Nephron (organoid): ENCODE results near the gene CBX4.

Source experiments
- H3K27ac Mint-ChIP-seq, 3 experiments: 2 replicates each; pipeline ENCODE4 v1.8.0; 2020; ENCODE audit warnings: mixed read lengths in 3 of 3, mild to moderate bottlenecking in 2 of 3, moderate library complexity in 1 of 3
- H3K27me3 Mint-ChIP-seq: 2 replicates; pipeline ENCODE4 v1.8.0; 2021; ENCODE audit warnings: low read depth, mild to moderate bottlenecking, moderate library complexity, mixed read lengths
- H3K36me3 Mint-ChIP-seq: 2 replicates; pipeline ENCODE4 v1.8.0; 2020; ENCODE audit warnings: low read depth, mixed read lengths
- H3K4me1 Mint-ChIP-seq: 2 replicates; pipeline ENCODE4 v1.8.0; 2020; ENCODE audit warnings: mixed read lengths
- H3K4me3 Mint-ChIP-seq, 3 experiments: 2 replicates each; pipeline ENCODE4 v1.8.0; 2020; ENCODE audit warnings: mild to moderate bottlenecking in 3 of 3, mixed read lengths in 3 of 3, moderate library complexity in 2 of 3
- H3K9me3 Mint-ChIP-seq: 2 replicates; pipeline ENCODE4 v1.8.0; 2020; ENCODE audit warnings: mixed read lengths
- TF ChIP-seq, protein P1 (sequence below), 3 experiments: fragments of 200-600 bp; sonication (generic); IDR thresholded peaks; one replicate each; pipeline ENCODE4 v1.5.0; 2021; ENCODE audit warnings: antibody characterized with exemption in 3 of 3; ENCODE audit not compliant: unreplicated experiment in 3 of 3

CBX4 gene

DNA sequence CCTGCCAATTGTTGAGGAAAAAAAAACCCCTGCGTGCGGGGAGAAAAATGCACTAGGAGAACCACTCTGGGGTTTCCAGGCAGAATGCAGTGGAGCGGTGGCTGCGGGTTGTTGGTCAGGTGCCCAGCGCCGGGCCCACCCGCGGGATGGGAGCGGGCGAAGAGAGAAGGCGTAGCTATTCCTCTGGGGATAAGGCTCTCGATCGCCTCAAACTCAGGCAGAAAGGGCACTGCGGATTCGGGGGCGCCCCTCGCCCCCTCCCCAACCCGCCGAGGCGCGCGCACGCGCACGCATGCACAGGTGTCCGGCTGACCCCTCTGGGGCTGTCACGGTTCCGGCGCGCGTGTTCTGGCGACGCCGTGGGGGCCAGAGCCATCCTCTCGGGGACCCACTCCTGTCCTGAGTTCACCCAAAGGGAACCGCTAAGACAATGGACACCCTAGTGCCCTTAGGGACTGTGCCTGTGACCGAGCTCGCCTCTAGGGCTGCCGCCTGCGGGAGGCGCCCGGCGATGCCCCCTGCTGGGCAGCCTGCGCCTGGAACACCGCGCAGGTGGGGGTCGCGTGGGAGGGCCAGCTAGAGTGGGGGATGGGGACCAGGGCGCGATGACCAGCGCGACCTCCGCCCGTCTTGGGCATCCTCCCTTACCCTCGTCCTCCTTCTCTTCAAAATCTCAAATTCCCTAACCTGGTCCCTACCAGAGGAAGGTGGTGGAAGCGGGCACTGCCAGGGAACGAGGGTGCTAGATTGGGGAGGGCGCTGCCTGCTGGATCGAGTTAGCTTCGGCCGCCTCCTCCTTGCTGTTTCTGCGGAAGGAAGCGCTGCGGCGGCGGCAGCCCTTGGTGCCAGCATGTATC lies 28.0 kb downstream of the CBX4 start:
- peak overlapping the region; percentile 76 to 81 (median 80) for H3K4me3 Mint-ChIP-seq
- H3K27me3 Mint-ChIP-seq, result peaks cover 85% of the 10 kb centered on the region
- TF ChIP-seq, protein P1, sequence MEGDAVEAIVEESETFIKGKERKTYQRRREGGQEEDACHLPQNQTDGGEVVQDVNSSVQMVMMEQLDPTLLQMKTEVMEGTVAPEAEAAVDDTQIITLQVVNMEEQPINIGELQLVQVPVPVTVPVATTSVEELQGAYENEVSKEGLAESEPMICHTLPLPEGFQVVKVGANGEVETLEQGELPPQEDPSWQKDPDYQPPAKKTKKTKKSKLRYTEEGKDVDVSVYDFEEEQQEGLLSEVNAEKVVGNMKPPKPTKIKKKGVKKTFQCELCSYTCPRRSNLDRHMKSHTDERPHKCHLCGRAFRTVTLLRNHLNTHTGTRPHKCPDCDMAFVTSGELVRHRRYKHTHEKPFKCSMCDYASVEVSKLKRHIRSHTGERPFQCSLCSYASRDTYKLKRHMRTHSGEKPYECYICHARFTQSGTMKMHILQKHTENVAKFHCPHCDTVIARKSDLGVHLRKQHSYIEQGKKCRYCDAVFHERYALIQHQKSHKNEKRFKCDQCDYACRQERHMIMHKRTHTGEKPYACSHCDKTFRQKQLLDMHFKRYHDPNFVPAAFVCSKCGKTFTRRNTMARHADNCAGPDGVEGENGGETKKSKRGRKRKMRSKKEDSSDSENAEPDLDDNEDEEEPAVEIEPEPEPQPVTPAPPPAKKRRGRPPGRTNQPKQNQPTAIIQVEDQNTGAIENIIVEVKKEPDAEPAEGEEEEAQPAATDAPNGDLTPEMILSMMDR (IDR thresholded peaks at IDR 0.05; ENCODE audit: unreplicated experiment in 3 of 3), result peak; percentile 41 to 56 (median 51)
- H3K36me3 Mint-ChIP-seq, result no peaks in the 10 kb centered on the region
- peaks cover 30% of the 10 kb centered on the region for H3K4me1 Mint-ChIP-seq
- no peaks in the 10 kb centered on the region for H3K9me3 Mint-ChIP-seq
- H3K27ac Mint-ChIP-seq, result peak overlapping the region in 2 of 3 experiments; percentile 46 to 74

DNA sequence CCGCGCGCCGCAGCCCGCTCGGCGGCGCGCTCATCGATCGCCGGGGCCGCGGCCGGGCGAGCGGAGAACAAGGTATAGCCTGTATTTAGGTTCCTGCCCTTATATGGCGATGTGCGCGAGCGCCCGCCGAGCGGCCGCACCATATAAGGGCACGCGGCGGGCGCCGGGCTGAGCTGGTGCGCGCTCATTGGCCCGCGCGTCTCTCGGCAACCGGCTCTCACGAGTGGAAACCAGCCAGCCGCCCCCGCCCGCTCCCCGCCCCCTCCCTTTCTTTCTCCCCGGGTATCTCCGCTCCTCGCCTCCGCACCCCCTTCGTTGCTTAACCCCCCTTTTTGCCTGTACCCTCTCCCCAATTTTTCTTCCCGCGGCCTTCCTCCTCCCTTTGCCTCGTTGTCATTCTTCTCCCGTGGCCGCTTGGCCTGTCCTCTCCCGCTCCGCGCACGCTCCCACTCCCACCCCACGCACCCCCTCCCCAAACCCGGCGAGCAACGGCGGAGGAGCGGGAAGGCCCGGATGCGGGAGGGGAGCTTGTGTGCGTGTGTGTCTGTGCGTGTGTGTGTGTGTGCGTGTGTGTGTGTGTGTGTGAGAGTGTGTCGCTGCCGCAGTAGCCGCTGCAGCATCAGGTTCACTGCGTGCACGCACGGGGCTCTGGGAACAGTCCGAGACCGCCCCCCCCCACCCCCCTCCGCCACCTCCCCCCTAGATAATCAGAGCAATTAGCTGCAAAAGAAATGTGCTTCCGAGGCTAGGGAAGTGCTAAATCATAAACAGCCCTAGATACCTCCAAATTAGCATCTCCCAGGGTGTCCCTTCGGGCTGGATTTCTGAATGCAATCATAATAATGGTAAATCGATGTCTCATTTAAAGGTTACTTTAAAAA lies 28.9 kb downstream of the CBX4 start:
- Mint-ChIP-seq H3K27ac (peak overlapping the region in 2 of 3 experiments; percentile 37 to 48), H3K4me1 (peaks cover 26% of the 10 kb centered on the region), H3K4me3 (peak overlapping the region; percentile 70 to 81 (median 70)), H3K36me3 (no peaks in the 10 kb centered on the region), H3K9me3 (no peaks in the 10 kb centered on the region), H3K27me3 (peaks cover 89% of the 10 kb centered on the region)
- TF ChIP-seq, protein P1 (IDR thresholded peaks at IDR 0.05; ENCODE audit: unreplicated experiment in 3 of 3), result no peak

DNA sequence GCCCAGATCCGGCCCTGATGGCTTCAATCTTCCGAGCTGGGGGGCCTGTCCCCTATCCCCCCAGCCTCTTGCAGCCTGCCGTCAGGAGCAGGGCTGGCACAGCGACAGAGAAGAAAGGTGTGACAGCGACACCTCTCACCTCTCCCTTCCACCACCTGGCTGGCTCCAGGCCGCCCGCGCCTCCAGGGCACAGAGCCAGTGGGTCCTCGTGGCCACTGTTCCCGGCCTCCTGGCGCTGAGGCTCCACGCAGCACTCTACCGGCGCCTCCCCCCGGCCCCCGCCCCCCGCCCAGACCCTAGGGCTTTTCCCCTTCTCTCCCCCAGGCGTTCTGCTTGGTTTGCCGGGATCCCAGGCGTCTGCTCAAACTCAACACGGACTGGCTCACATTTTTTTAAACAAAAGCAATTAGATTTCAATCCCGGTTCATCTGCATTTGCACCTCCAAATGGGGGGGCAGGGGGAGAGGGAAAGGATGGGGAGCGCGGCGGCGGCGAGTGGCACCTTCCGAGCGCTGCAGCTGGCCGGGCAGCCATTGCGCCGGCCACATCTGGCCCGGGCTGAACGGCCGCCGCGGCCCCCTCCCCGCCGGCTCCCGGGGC lies 29.6 kb downstream of the CBX4 start:
- peak overlapping the region; percentile 69 to 77 (median 77) for H3K4me3 Mint-ChIP-seq
- TF ChIP-seq, protein P1 (IDR thresholded peaks at IDR 0.05; ENCODE audit: unreplicated experiment in 3 of 3), result no peak
- H3K4me1 Mint-ChIP-seq, result peaks cover 31% of the 10 kb centered on the region
- no peaks in the 10 kb centered on the region for H3K9me3 Mint-ChIP-seq
- no peaks in the 10 kb centered on the region for H3K36me3 Mint-ChIP-seq
- H3K27me3 Mint-ChIP-seq, result peaks cover 91% of the 10 kb centered on the region
- no peak overlapping the region for H3K27ac Mint-ChIP-seq

DNA sequence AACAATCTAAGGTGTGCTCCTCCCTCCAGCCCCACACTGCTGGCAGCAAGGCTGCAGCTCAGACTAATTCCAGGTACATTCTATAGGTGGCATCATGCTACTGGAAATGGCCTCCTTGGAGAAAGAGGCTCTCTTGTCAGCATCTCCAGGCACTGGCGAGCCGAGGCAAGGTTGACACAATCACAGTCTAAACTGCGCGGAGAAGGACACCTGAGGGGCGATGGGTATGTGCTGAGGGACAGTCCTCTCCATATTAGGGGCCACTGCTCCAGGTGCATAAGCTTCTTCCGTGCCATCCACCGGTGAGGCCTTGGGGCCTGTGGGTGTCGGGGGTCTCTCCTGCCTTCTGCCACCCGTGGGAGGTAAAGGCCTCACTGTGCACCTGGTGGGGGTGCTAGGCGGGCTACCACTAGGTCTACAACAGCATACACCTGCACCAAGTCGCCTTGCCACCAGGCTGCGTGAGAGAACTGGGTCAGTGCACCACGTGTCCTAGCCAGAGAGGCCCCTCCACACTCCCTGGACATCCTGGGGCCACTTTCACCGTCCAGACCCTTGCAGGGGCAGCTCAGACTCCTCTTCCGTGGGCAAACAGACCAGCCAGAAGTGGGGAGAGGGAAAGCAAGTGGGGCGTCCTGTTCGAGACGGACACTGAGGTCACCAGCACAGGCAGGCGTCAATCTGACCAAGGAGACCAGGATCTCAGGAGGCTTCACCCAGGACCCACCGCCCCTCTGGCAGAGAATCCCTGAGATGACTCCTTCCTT lies 30.3 kb downstream of the CBX4 start:
- TF ChIP-seq, protein P1 (IDR thresholded peaks at IDR 0.05; ENCODE audit: unreplicated experiment in 3 of 3), result peak; percentile 33 to 50 (median 33)
- no peaks in the 10 kb centered on the region for H3K9me3 Mint-ChIP-seq
- peaks cover 29% of the 10 kb centered on the region for H3K4me1 Mint-ChIP-seq
- peak overlapping the region in 1 of 3 experiments; percentile 60 for H3K27ac Mint-ChIP-seq
- no peaks in the 10 kb centered on the region for H3K36me3 Mint-ChIP-seq
- H3K4me3 Mint-ChIP-seq, result peak overlapping the region; percentile 76 to 80 (median 78)
- H3K27me3 Mint-ChIP-seq, result peaks cover 91% of the 10 kb centered on the region
